Pons (tissue), 1 donor: Measurements from ENCODE around the gene CKMT2.
"Not testable (repeated sequence)": the region's sequence is repeated elsewhere in the genome, so short reads cannot be mapped to it uniquely, and the experiment has no call there.

Experiments
- DNase-seq: peaks from one replicate; pipeline ENCODE4 v3.0.0-alpha.2; 2016; ENCODE audit warnings: low spot score

Gene CKMT2

DNA sequence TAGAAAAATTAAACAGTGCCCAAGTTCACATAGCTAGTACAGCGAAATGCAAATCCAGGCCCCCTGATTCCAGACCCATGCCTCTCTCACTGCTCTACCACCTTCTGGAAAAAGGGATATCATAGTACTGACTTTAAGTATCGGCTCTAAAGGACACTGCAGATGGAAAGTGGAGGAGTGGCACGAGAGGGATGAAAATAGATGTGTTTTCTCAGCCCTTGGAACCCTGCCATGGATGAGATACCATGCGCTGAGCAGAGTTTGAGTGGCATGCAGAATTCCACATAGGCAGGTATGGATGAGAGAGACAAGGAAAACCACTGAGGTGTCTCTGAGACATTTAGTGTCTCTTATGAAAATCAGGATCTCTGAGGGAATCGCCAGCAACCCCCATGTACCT, 18.8 kb downstream of the CKMT2 start:
- no peak for DNase-seq

DNA sequence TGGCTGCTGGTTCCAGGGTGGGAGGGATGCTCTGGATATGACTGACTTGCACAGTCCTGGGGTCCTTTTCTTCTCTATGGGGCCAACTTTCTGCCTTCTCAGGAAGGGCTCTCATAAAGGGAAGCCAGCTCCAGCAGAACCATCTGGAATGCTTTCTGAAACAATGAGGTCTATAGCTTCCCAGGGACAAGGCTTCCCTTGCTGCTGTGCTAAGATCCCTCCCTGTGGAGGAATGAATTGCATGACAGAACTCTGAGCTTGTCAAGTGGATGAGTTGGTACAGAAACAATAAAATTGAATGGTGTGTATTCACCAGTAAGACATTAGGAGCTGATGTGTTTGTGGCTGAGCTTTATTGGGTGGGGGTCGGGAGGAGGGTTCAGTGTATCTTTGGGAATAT, 19.8 kb downstream of the CKMT2 start:
- DNase-seq: peak; percentile 86

DNA sequence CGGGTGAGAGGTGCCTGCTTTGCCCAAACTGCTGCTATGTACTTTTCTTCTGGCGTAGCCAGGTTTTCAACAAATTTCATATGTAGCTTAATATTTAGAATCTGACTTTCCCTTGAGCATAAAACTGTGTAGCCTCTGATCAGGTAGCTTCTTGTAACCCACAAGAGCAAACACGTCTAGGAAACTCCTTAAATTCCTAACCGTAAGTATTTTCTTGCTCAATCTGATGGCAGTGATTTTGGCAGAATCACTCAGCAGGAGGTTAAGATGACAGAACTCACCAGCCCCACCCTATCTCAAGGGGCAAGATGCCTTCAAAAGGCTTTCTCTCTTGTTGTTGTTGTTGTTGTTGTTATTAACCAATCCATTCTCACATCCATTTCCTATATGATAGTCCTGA, 20.8 kb downstream of the CKMT2 start:
- no peak for DNase-seq

DNA sequence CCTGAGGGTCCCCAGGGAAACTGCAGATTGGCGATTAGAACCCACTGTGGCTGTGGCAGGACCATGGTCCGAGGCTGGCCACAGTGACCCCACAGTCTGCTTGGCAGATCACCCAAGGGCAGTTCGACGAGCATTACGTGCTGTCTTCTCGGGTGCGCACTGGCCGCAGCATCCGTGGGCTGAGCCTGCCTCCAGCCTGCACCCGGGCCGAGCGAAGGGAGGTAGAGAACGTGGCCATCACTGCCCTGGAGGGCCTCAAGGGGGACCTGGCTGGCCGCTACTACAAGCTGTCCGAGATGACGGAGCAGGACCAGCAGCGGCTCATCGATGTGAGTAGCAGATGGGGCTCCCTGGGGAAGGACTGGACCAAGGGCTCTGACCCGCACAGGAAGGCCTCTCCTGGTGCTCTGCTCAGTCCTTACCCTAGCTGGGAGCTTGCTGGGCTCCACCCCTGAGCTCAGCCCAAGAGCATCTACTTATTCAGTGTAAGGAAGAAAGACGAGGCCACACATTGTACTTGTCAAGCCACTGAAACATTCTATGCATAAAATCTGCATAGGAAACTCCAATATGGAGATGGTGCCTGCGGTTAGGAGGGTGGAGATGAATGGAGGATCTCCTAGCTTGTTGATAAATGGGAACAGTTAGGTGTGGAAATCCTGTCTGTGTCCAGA, 21.9 kb downstream of the CKMT2 start:
- DNase-seq: no peak

DNA sequence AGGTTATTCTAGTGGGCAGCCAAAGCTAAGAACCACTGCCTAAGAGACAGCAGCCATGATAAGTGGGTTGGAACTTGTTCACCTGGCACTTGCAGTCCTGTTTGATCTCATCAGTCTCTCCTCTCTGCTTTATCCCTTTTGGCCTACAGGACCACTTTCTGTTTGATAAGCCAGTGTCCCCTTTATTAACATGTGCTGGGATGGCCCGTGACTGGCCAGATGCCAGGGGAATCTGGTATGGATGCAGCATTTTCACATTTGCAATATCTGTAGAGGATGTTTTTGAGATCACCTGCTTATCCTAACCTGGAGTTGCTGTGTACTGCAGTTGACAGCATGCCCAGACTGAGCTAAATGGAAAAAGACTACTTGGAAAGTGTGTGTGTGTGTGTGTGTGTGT, 23.6 kb downstream of the CKMT2 start:
- DNase-seq: no peak

DNA sequence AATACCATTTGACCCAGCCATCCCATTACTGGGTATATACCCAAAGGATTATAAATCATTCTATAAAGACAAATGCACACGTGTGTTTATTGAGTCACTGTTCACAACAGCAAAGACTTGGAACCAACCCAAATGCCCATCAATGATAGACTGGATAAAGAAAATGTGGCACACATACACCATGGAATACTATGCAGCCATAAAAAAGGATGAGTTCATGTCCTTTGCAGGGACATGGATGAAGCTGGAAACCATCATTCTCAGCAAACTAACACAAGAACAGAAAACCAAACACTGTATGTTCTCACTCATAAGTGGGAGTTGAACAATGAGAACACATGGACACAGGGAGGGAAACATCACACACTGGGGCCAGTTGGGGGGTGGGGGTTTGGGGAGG, 29.7 kb downstream of the CKMT2 start:
- DNase-seq: not testable (repeated sequence)

DNA sequence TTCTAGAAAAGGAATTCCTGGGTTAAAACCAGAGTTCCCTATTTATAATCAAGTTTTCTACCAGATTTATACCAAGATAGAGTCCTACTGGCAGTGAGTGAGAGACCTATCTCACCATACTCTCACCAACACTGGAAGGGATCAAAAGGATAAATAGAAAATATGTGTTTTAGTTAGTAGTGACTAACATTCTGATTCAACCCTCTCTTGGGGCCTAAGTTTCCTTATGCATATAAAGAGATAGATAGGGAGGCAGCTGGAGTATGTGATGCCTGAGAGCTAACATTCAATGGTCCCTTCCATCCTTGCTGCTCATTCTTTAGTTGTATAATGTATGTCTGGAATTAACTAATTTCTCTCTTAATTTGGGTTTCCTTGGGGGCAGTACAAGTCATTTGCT, 32.0 kb downstream of the CKMT2 start:
- DNase-seq: no peak

DNA sequence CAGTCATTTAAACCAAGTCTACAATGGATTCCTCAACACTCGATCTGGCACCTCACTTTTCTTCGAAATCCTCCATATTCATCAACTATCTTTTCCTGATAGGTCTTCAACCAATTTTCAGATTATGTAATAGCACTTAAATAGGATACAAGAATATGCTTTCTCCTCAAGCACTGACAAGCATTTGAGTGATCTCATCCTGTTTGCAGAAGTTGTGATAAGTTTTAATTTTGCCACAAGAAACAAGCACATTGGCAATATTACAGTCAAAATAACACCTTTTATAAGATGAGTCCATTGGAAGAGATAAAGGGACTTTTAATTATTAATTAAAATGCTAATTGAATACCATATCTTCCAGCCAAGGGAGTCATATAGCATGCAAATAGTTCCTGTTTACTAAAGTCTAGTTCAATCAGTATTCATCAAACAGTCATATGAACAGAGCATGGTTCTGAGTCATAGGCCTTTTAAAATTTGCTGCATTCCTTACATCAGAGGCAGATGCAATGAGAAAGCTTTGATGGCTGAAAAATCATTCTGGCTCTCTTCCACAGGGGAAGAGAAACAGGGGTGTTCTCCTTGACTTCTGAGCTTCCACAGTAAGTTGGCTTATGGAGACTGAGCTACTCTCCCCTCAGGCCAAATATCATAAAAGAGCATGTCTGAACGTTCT, 35.5 kb downstream of the CKMT2 start:
- DNase-seq: no peak

DNA sequence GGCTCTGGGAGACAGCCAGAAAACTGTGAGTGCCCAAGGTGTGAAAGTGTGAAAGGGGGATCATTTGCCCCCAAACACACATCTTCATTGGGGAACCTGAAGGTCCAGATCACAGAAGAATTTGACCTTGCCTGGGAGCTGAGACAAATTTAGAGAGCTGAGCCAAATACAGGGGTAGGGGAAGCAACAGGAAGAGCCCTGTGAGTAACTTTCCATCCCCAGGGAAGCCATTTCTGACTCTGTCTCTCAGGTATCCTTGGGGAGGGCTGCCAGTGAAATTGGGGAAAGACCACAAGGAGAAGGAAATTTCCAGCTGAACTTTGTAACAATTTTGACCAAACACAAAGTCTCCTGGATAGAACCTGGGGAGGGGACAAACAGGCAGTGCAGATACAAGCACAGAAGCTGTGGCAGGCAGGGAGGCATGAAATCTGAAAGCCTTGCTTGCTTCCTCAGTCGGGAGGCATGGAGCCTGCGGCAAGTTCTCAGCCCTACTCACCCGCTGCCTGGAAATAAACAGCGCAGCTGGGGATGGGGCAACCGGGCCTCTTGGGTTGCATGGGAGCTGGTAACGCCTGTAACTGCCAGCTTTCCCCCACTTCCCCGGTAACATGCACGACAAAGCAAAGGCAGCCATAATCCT, 36.8 kb downstream of the CKMT2 start:
- DNase-seq: no peak

DNA sequence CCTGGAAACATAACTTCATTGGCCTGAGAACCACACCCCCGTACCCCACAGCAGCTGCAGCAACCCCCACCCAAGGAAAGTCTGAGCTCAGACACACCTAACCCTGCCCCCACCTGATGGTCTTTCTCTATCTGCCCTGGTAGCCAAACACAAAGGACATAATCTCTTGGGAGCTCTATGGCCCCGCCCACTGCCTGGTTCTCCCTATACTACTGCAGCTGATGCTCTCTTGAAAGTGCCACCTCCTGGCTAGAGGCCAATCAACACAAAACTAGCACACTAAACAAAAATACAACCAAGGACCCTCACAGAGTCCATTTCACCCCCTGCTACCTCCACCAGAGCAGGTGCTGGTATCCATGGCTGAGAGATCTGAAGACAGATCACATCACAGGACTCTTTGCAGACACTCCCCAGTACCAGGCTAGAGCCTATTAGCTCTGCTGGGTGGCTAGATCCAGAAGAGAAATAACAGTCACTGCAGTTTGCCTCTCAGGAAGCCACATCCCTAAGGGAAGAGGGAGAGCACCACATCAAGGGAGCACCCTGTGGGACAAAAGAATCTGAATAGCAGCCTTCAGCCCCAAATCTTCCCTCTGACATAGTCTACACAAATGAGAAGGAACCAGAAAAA, 37.4 kb downstream of the CKMT2 start:
- DNase-seq: not testable (repeated sequence)

DNA sequence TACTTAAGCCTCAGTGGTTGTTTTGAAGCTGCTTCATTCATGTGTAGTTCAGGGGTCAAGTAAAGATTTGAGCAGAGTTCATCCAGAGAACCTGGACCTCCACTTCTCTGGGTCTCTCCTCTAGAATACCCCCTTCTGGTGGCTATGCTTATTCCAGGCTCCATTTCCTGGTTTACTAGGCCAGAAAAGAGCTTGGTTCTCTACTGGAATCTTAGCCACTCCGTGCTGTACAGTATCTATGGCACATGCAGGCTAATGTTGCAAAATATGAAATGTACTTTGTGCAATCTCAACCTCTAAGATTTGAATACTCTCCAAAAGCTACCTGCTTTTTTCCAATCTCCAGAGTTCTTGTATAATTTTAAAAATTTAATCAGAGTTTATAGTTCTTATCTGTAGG, 50.9 kb downstream of the CKMT2 start:
- DNase-seq: no peak

DNA sequence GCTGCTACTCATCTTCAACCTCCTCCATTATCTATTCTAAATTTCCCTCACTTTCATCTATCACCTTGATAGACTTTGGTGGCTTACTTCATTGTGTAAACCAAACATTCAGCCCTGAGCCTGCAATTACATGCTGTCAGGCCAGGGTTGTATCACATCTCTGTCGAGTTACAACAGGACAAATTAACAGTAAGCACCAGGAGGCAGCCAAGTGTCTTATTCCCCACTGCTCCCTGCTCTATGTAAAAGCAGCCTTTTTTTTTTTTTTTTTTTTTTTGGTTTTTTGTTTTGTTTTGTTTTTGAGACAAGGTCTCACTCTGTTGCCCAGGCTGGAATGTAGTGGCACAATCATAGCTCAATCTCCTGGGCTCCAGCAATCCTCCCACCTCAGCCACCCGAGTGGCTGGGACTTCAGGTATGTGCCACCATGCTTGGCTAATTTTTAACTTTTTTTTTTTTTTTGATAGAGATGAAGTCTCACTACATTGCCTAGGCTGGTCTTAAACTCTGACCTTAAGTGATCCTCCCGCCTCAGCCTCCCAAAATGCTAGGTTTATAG, 53.0 kb downstream of the CKMT2 start:
- no peak for DNase-seq

DNA sequence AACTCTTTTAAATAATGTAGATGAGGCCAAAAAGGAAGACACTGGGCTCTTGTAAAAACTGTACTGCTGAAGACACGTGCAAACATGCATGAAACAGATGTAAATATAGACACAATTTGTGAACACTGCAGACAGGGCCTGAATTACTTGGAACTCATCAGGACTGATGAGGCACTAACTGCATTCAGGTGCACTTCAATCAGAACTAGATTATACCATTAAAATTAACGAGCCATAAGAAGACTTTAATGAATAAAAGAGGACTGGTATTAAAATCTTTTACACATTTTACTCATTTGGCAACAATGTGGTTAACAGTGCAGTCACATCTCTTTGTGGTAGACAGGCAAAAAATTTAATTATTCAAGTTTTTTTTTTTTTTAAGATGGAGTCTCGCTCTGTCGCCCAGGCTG, 54.9 kb downstream of the CKMT2 start:
- no peak for DNase-seq

DNA sequence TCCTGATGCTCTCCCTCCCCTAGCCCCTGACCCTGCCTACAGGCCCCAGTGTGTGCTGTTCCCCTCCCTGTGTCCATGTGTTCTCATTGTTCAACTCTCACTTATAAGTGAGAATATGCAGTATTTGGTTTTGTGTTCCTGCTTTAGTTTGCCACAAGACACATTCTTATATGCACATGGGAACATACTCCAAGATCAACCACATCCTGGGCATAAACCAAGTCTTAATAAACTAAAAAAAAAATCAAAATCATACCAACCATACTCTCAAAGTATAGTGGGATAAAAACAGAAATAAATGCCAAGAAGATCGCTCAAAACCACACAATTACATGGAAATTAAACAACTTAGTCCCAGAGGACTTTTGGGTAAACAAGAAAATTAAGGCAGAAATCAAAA, 57.0 kb downstream of the CKMT2 start:
- no peak for DNase-seq

DNA sequence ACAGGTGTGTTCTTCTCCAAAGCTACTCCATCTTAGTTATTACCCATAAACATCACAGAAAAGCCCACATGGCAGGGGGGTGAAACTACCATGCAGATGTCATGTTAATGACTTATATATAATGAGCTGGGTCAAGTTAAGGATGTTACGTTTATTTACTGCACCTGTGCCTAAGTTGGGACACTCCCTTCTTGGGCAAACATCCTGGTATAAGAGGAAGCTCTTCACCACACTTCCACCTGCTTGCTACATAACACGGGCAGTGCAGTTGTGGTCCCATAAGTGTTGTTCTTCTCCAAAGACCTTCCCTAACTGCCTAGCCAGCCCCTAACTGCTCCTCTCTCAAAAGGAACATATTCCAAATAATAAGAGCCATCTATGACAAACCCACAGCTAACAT, 59.0 kb downstream of the CKMT2 start:
- no peak for DNase-seq

DNA sequence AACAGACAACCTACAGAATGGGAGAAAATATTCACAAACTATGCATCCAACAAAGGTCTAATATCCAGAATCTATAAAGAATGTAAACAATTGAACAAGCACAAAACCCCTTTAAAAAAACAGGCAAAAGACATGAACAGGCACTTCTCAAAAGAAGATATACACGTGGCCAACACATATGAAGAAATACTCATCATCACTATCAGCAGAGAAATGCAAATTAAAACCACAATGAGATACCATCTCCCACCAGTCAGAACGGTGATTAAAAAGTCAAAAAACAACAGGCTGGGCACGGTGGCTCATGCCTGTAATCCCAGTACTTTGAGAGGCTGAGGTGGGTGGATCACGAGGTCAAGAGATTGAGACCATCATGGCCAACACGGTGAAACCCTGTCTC, 60.9 kb downstream of the CKMT2 start:
- DNase-seq: not testable (repeated sequence)

DNA sequence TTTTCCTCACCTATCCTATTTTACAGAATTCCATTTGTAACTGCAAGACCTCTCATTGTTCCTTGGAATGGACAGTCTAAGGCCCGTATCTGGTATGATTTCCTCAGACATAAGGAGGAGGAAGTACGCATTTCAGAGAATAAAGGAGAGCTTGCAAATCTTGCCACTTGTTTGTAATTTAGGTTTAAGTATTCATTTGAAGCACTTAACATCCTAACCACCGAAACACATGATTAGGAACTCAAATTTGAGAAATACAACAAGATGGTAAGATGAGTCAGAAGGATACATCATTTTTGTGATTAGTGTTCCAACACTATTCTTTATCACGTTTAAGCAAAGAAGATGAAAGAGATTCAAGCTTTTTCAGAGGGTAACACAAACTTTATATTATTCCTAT, 64.4 kb downstream of the CKMT2 start:
- no peak for DNase-seq

DNA sequence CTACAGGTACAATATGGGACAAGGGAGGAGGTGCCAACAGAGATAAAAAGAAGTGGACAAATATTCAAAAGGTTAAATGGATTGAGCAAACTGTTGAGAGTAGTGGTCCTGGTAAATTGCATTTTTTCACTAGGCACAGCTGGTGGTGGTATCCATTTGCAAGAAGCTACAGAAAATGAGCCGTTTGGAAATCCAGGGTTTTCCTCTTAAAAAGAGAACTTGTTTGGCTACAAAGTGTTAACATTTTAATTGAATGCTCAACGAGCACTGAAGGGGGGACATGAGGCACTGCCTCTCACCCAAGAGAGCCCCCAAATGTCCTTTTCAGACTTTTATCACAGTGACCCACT, 67.8 kb downstream of the CKMT2 start:
- no peak for DNase-seq

DNA sequence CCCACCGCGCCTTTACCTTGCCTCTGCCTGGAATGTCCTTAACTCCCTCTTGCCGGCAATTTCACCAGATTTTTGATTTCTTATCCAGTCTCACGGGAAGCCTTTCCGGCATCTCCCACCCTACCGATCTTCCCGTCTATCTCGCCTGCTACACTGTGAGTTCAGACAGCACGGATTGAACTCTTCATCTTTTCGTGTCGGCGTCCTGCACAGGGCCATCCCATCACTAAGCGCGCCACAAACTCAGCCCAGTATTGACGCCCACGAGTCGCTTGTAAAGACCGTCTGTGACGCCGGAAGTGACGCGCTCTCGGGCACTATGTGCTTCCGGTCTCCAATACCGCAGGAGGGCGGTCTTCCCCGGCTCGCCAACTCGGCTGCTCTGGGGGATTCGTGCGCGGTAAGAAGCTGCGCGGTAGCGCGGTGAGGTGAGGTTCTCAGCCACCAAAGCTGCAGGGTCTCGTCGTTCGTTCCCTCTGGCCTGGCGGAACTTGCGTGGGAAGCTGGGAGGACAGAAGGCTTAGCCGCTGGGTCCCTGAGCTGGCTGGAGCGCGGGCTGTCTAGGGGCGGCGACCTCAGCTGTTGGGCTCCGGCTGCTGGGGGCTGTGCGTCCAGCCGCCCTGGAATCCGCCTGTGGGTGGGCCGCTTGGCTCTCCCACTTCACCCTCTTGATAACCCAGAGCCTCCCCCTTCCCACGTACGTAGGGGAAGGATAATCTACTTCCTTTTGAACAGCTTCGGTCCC, 68.3 kb downstream of the CKMT2 start, which contains the start of gene ZCCHC9:
TSS of gene ZCCHC9 (plus strand) at position 317 of the 745 bp plus-strand sequence. CDS start 3,171 bp downstream, outside the sequence.
- peak; percentile 93 for DNase-seq

DNA sequence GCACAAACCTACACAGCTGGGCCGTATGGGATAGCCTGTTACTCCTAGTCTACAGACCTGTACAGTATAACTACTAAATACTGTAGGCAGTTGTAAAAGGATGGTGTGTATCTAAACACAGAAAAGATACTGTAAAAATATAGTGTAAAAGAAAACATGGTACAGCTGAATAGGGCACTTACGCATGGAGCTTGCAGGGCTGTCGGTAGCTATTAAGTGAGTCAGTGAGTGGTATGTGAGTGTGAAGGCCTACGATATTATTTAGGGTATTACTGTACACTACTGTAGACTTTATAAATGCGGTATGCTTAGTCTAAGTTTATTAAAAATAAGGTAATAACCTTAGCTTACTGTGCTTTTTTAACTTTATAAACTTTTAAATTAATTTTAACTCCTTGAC, 69.5 kb downstream of the CKMT2 start:
- DNase-seq: no peak

DNA sequence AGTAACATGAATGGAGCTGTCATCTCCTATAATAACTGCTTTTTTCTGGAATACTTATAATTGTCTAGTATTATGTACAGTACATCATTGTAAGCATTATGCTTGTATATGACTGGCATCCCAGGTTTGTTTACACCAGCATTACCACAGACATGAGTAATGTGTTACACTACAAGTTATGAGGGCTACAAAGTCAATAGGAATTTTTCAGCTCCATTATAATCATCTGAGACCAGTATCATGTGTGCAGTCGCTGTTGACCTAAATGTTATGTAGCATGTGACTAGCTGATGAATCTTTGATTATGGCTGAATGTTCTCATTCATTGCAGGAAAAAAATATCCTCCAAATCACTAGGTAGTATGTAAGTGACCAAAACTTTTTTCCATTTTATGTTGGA, 70.4 kb downstream of the CKMT2 start:
- no peak for DNase-seq

DNA sequence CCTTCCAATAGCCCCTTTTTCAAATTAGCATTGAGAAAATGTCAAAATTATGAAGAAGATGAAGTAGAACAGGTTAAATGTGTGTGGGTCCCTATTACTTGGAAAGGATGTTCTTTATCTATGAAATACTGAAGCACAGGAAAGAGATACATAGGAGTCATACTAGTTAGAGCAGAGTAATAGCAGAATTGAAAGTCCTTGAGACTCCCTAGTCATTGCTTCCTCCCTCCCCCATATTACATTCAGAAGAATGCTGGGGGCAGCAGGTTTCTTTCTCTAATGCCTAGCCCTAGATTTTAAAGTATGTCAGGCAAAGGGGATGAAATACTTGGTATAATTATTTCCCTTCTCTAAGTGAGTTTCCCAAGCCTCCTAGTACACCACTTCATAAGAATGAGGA, 72.7 kb downstream of the CKMT2 start:
- DNase-seq: no peak
